Measurements from ENCODE around the gene ZNF217. TPM values are rescaled to one million over a fixed set of nuclear protein-coding genes. Genes with fewer than 3 reads are reported as not detected.
A peak's percentile ranks its signal among the peaks of the same experiment; 100 is the strongest.

ZNF217 gene
- total and polyA plus RNA-seq, 9 of the 15 experiments (the other 6 are each of a cell fraction or from before 2014, with no cell fraction given), result 3.0 to 41.8 (median 16.8) TPM

DNA sequence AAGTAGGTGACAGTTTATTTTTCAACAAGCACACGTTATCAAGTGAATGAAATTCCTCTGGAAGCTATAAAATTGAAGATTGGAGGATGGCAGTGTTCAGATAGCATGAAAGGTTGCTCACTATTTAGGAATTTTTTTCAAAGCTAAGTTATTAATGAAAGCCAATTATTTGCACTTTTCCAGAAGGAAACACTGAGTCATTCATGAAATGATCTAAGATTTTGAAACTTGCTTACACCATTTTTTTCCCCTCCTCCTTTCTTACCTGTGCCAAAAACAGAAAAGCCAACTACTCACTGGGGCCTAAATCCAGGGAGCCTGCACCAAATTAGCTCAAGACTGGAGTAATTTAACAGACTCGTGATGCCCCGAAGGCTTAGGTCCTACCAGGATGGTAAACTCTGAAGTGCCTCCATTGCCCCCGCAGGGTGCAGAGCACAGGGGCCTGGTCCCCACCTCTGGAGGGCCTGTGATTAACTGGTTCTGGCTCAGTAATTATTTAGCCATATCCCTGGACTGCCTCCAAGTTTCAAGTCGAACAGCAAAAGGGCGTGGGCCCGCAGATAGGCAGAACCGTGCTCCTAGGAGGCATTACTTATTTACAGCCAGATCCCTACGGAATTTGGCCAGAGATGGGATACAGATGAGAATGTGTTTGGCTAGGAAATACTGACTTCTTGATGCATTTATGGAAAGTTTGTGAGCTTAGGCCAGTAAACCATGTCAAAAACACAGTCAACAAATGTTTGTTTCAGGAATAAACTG is 28.0 kb upstream of the ZNF217 start (continued):
- TF ChIP-seq, protein P1, sequence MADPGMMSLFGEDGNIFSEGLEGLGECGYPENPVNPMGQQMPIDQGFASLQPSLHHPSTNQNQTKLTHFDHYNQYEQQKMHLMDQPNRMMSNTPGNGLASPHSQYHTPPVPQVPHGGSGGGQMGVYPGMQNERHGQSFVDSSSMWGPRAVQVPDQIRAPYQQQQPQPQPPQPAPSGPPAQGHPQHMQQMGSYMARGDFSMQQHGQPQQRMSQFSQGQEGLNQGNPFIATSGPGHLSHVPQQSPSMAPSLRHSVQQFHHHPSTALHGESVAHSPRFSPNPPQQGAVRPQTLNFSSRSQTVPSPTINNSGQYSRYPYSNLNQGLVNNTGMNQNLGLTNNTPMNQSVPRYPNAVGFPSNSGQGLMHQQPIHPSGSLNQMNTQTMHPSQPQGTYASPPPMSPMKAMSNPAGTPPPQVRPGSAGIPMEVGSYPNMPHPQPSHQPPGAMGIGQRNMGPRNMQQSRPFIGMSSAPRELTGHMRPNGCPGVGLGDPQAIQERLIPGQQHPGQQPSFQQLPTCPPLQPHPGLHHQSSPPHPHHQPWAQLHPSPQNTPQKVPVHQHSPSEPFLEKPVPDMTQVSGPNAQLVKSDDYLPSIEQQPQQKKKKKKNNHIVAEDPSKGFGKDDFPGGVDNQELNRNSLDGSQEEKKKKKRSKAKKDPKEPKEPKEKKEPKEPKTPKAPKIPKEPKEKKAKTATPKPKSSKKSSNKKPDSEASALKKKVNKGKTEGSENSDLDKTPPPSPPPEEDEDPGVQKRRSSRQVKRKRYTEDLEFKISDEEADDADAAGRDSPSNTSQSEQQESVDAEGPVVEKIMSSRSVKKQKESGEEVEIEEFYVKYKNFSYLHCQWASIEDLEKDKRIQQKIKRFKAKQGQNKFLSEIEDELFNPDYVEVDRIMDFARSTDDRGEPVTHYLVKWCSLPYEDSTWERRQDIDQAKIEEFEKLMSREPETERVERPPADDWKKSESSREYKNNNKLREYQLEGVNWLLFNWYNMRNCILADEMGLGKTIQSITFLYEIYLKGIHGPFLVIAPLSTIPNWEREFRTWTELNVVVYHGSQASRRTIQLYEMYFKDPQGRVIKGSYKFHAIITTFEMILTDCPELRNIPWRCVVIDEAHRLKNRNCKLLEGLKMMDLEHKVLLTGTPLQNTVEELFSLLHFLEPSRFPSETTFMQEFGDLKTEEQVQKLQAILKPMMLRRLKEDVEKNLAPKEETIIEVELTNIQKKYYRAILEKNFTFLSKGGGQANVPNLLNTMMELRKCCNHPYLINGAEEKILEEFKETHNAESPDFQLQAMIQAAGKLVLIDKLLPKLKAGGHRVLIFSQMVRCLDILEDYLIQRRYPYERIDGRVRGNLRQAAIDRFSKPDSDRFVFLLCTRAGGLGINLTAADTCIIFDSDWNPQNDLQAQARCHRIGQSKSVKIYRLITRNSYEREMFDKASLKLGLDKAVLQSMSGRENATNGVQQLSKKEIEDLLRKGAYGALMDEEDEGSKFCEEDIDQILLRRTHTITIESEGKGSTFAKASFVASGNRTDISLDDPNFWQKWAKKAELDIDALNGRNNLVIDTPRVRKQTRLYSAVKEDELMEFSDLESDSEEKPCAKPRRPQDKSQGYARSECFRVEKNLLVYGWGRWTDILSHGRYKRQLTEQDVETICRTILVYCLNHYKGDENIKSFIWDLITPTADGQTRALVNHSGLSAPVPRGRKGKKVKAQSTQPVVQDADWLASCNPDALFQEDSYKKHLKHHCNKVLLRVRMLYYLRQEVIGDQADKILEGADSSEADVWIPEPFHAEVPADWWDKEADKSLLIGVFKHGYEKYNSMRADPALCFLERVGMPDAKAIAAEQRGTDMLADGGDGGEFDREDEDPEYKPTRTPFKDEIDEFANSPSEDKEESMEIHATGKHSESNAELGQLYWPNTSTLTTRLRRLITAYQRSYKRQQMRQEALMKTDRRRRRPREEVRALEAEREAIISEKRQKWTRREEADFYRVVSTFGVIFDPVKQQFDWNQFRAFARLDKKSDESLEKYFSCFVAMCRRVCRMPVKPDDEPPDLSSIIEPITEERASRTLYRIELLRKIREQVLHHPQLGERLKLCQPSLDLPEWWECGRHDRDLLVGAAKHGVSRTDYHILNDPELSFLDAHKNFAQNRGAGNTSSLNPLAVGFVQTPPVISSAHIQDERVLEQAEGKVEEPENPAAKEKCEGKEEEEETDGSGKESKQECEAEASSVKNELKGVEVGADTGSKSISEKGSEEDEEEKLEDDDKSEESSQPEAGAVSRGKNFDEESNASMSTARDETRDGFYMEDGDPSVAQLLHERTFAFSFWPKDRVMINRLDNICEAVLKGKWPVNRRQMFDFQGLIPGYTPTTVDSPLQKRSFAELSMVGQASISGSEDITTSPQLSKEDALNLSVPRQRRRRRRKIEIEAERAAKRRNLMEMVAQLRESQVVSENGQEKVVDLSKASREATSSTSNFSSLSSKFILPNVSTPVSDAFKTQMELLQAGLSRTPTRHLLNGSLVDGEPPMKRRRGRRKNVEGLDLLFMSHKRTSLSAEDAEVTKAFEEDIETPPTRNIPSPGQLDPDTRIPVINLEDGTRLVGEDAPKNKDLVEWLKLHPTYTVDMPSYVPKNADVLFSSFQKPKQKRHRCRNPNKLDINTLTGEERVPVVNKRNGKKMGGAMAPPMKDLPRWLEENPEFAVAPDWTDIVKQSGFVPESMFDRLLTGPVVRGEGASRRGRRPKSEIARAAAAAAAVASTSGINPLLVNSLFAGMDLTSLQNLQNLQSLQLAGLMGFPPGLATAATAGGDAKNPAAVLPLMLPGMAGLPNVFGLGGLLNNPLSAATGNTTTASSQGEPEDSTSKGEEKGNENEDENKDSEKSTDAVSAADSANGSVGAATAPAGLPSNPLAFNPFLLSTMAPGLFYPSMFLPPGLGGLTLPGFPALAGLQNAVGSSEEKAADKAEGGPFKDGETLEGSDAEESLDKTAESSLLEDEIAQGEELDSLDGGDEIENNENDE (IDR thresholded peaks at IDR 0.05; ENCODE audit: low read depth, low read length), result no peak
- TF ChIP-seq PHF21A (IDR thresholded peaks at IDR 0.05; ENCODE audit: borderline replicate concordance, low read depth), result no peak
- peak; percentile 15; the same call in 1 of the 2 replicates for TF ChIP-seq LCOR (CRISPR knock-in tag; IDR thresholded peaks at IDR 0.05)
- no peak for TF ChIP-seq PRMT5 (CRISPR knock-in tag; IDR thresholded peaks at IDR 0.05)
- no peak for TF ChIP-seq NRF1 (conservative IDR thresholded peaks at IDR 0.05 in 1 of 2, IDR thresholded peaks at IDR 0.05 in 1 of 2)
- TF ChIP-seq TEAD4 (IDR thresholded peaks at IDR 0.05; ENCODE audit: low read length), result peak; percentile 57; the same call in 1 of the 2 replicates
- no peak for TF ChIP-seq TEAD4 (CRISPR knock-in tag; IDR thresholded peaks at IDR 0.05; ENCODE audit: borderline replicate concordance)
- no peak for TF ChIP-seq HMG20B (CRISPR knock-in tag; IDR thresholded peaks at IDR 0.05)
- TF ChIP-seq, protein P2, sequence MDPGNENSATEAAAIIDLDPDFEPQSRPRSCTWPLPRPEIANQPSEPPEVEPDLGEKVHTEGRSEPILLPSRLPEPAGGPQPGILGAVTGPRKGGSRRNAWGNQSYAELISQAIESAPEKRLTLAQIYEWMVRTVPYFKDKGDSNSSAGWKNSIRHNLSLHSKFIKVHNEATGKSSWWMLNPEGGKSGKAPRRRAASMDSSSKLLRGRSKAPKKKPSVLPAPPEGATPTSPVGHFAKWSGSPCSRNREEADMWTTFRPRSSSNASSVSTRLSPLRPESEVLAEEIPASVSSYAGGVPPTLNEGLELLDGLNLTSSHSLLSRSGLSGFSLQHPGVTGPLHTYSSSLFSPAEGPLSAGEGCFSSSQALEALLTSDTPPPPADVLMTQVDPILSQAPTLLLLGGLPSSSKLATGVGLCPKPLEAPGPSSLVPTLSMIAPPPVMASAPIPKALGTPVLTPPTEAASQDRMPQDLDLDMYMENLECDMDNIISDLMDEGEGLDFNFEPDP (CRISPR knock-in tag; IDR thresholded peaks at IDR 0.05), result no peak
- TF ChIP-seq SIN3A (IDR thresholded peaks at IDR 0.05; ENCODE audit: borderline replicate concordance in 2 of 2, control insufficient read depth in 1 of 2, low read depth in 2 of 2, low read length in 2 of 2), result no peak
- no peak for TF ChIP-seq CBX2 (IDR thresholded peaks at IDR 0.05; ENCODE audit: insufficient read depth, low read length, poor library complexity, severe bottlenecking)
- no peak for TF ChIP-seq CHD1 (IDR thresholded peaks at IDR 0.05; ENCODE audit: low read length)
- no peak for TF ChIP-seq ZNF184 (CRISPR knock-in tag; IDR thresholded peaks at IDR 0.05)
- peak; percentile 34; the same call in 1 of the 2 replicates for TF ChIP-seq SOX6 (IDR thresholded peaks at IDR 0.05)
- peak; percentile 36 for TF ChIP-seq ETS2 (tag; IDR thresholded peaks at IDR 0.05; ENCODE audit: borderline replicate concordance, poor library complexity, severe bottlenecking)
